HG03159 (cell line): Measurements from ENCODE around the gene CYSRT1.

Experiments used
- ATAC-seq: cut with Tn5 transposase; IDR thresholded peaks from one replicate; pipeline ENCODE4 v1.9.1; 2021; ENCODE audit warnings: mild to moderate bottlenecking, moderate library complexity; ENCODE audit not compliant: unreplicated experiment

CYSRT1 gene

GRCh38 chr9:137223078-137223970, 1.6 kb upstream of the CYSRT1 start:
- peak; percentile 72 for ATAC-seq

GRCh38 chr9:137225699-137226331, 841 bp downstream of the CYSRT1 start:
- ATAC-seq = no peak

- no peak for ATAC-seq
Measured at GRCh38 chr9:137226338-137227053, 1.5 kb downstream of the CYSRT1 start.

- ATAC-seq = no peak
Measured at GRCh38 chr9:137227054-137227852, 2.3 kb downstream of the CYSRT1 start, which contains the start of gene RNF224. Gene RNF224, plus strand, starts transcription at chr9:137227502. Its CDS starts 834 bp downstream, at chr9:137228336.

- ATAC-seq = no peak
Measured at GRCh38 chr9:137227853-137228505, 3.0 kb downstream of the CYSRT1 start.

GRCh38 chr9:137228506-137228967, 3.6 kb downstream of the CYSRT1 start:
- ATAC-seq = no peak

- no peak for ATAC-seq
Measured at GRCh38 chr9:137228968-137229896, 4.3 kb downstream of the CYSRT1 start.

GRCh38 chr9:137229903-137230704, 5.1 kb downstream of the CYSRT1 start:
- no peak for ATAC-seq

- ATAC-seq = no peak
Measured at GRCh38 chr9:137230705-137231371, 5.9 kb downstream of the CYSRT1 start, which contains the start of gene SLC34A3. Gene SLC34A3, plus strand, starts transcription at chr9:137230901. Its CDS starts 802 bp downstream, at chr9:137231703.

- no peak for ATAC-seq
Measured at GRCh38 chr9:137231372-137232039, 6.5 kb downstream of the CYSRT1 start.

- ATAC-seq = no peak
Measured at GRCh38 chr9:137232101-137232500, 7.1 kb downstream of the CYSRT1 start.

GRCh38 chr9:137232510-137232909, 7.5 kb downstream of the CYSRT1 start:
- no peak for ATAC-seq

GRCh38 chr9:137233143-137233980, 8.4 kb downstream of the CYSRT1 start:
- ATAC-seq = no peak

- no peak for ATAC-seq
Measured at GRCh38 chr9:137234055-137234697, 9.2 kb downstream of the CYSRT1 start.

- ATAC-seq = no peak
Measured at GRCh38 chr9:137234758-137235423, 9.9 kb downstream of the CYSRT1 start.
